RWPE2 (cell line): ENCODE data around the gene RBM47.

Experiments used
- ATAC-seq: fragments of 200-7000 bp; cut with Tn5 transposase; 3 replicates; pipeline ENCODE4 v1.9.1; 2021; ENCODE audit warnings: low read depth
- DNase-seq: peaks from one replicate; pipeline ENCODE4 v3.0.0-alpha.2; 2020; ENCODE audit warnings: low spot score
- H3K27ac ChIP-seq: fragments of 450-650 bp; 2 replicates; pipeline ENCODE4 v1.5.1; 2017; ENCODE audit warnings: mild to moderate bottlenecking; ENCODE audit not compliant: poor library complexity, severe bottlenecking
- H3K27me3 ChIP-seq: fragments of 250-450 bp; sonication (Bioruptor Pico); 2 replicates; pipeline ENCODE4 v1.5.1; 2021; ENCODE audit warnings: mild to moderate bottlenecking, moderate library complexity; ENCODE audit not compliant: insufficient read depth, poor library complexity, severe bottlenecking
- H3K36me3 ChIP-seq: fragments of 250-450 bp; sonication (Bioruptor Pico); 2 replicates; pipeline ENCODE4 v1.5.1; 2020; ENCODE audit warnings: low read depth, mild to moderate bottlenecking, moderate library complexity
- H3K4me1 ChIP-seq: fragments of 250-450 bp; sonication (Bioruptor Pico); 2 replicates; pipeline ENCODE4 v1.5.1; 2021; ENCODE audit warnings: mild to moderate bottlenecking, moderate library complexity; ENCODE audit not compliant: insufficient read depth, poor library complexity, severe bottlenecking
- H3K4me3 ChIP-seq: fragments of 250-450 bp; sonication (Bioruptor Pico); 2 replicates; pipeline ENCODE4 v1.5.1; 2021; ENCODE audit warnings: mild to moderate bottlenecking, moderate library complexity; ENCODE audit not compliant: severe bottlenecking
- H3K9me3 ChIP-seq: fragments of 250-450 bp; sonication (Bioruptor Pico); 2 replicates; pipeline ENCODE4 v1.5.1; 2021; ENCODE audit warnings: mild to moderate bottlenecking, moderate library complexity; ENCODE audit not compliant: severe bottlenecking
- TF ChIP-seq, protein P1 (sequence below): fragments of 450-650 bp; IDR thresholded peaks from one replicate; pipeline ENCODE4 v1.5.1; 2017; ENCODE audit warnings: mild to moderate bottlenecking, moderate library complexity; ENCODE audit not compliant: poor library complexity, severe bottlenecking

Gene RBM47

DNA sequence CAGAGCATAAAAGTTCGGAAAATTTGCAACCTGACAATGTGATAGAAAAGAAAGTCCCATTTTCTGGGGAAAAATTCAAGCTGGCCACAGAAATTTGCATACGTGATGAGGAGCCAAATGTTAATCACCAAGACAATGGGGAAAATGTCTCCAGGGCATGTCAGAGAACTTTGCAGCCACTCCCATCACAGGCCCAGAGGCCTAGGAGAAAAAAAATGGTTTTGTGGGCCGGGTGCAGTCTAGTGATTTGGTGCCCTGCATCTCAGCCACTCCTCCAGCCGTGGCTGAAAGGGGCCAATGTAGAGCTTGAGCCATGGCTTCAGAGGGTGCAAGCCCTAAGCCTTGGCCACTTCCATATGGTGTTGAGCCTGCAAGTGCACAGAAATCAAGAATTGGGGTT lies 223.3 kb downstream of the RBM47 start:
- no peaks in the 10 kb centered on the region for H3K9me3 ChIP-seq
- no peak overlapping the region for H3K4me3 ChIP-seq
- peaks cover 5% of the 10 kb centered on the region for H3K4me1 ChIP-seq
- DNase-seq = no peak
- H3K27ac ChIP-seq = no peak overlapping the region
- no peaks in the 10 kb centered on the region for H3K27me3 ChIP-seq
- H3K36me3 ChIP-seq = no peaks in the 10 kb centered on the region
- no peak for ATAC-seq
- TF ChIP-seq, protein P1, sequence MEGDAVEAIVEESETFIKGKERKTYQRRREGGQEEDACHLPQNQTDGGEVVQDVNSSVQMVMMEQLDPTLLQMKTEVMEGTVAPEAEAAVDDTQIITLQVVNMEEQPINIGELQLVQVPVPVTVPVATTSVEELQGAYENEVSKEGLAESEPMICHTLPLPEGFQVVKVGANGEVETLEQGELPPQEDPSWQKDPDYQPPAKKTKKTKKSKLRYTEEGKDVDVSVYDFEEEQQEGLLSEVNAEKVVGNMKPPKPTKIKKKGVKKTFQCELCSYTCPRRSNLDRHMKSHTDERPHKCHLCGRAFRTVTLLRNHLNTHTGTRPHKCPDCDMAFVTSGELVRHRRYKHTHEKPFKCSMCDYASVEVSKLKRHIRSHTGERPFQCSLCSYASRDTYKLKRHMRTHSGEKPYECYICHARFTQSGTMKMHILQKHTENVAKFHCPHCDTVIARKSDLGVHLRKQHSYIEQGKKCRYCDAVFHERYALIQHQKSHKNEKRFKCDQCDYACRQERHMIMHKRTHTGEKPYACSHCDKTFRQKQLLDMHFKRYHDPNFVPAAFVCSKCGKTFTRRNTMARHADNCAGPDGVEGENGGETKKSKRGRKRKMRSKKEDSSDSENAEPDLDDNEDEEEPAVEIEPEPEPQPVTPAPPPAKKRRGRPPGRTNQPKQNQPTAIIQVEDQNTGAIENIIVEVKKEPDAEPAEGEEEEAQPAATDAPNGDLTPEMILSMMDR = no peak

DNA sequence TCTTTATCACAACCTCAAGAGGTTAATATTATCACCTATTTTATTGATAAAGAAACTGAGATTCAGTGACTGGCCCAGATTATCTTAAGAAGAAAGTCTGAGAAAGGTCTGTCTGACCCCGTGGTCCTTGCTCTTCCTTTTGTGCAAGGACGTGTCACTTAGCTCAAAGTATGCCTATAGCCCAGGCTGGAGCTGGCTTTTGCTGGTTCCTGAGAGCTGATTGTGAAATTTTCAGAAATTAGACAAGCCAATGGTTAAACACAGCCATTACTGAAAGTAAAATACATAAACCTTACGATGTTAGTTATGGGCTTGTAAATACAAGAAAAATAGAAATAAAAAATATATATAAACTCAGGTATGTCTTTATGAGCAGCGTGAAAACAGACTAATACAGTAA lies 224.5 kb downstream of the RBM47 start:
- Histone ChIP-seq H3K27me3 (no peaks in the 10 kb centered on the region), H3K9me3 (no peaks in the 10 kb centered on the region), H3K27ac (no peak overlapping the region), H3K4me3 (no peak overlapping the region), H3K36me3 (no peaks in the 10 kb centered on the region), H3K4me1 (peaks cover 5% of the 10 kb centered on the region)
- DNase-seq (no peak), ATAC-seq (no peak)
- TF ChIP-seq, protein P1 = no peak

DNA sequence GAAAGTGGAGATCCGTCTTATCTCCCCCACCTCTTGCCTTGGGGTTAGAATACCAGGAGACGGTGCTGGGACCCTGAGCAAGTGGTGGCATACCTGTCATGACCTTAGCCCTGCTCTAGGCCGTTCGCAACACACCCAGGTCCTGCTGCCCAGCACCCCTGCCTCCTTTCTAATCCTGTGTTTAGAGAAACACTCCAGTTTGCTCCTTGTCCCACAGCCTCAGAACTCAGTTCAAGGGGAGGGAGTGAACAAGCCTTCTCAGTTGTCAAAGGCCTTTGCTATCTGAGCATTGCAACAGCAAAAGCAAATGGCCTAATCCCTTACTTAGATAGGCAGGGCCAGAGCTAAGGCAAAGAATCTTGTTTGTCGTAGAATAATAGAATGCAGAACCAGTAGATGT lies 226.6 kb downstream of the RBM47 start:
- ATAC-seq (no peak), DNase-seq (no peak)
- TF ChIP-seq, protein P1 = no peak
- Histone ChIP-seq H3K27me3 (no peaks in the 10 kb centered on the region), H3K27ac (peak overlapping the region; percentile 15), H3K4me3 (no peak overlapping the region), H3K9me3 (no peaks in the 10 kb centered on the region), H3K4me1 (peaks cover 5% of the 10 kb centered on the region), H3K36me3 (no peaks in the 10 kb centered on the region)

DNA sequence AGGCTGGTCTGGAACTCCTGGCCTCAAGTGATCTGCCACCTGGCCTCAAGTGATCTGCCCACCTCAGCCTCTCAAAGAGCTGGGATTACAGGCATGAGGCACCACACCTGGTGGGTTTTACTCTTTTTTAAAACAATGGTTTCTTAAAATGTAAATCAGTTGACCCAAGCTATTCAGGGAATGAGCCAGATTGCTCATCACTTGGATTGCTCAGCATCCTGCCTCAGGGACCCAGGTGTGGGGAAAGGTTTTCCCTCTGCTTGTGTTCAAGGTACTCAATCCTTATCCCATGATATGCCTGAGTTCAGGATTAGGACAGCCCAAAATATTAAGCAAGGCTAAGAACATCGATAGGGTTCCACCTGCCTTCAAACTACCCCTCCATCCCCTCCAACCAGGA lies 227.1 kb downstream of the RBM47 start:
- H3K27ac ChIP-seq = peak overlapping the region; percentile 15
- DNase-seq (no peak), ATAC-seq (peak; percentile 76)
- no peaks in the 10 kb centered on the region for H3K27me3 ChIP-seq
- H3K9me3 ChIP-seq = no peaks in the 10 kb centered on the region
- H3K36me3 ChIP-seq = no peaks in the 10 kb centered on the region
- H3K4me1 ChIP-seq = peaks cover 5% of the 10 kb centered on the region
- TF ChIP-seq, protein P1 = no peak
- no peak overlapping the region for H3K4me3 ChIP-seq

DNA sequence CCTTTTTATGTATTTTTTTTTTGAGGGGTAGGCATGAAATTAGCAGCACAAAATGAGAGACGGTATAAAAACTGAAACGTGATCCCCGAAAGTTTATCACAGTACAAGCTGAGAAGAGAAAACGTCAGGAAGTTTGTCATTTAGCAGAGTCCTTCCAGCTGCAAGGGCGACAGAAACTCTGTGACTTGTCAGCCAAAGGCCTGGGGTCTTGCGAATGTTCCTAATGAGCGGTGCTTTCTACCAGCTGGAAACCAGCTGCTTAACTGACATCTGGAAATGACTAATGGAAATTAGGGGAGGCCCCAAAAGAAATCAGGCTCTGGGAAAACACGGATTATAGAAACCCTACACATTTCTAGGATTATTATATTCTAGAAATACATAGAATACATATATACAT lies 228.0 kb downstream of the RBM47 start:
- H3K27me3 ChIP-seq = no peaks in the 10 kb centered on the region
- H3K36me3 ChIP-seq = no peaks in the 10 kb centered on the region
- ATAC-seq = no peak
- TF ChIP-seq, protein P1 = no peak
- H3K9me3 ChIP-seq = no peaks in the 10 kb centered on the region
- no peak overlapping the region for H3K27ac ChIP-seq
- no peak overlapping the region for H3K4me3 ChIP-seq
- no peak for DNase-seq
- peaks cover 5% of the 10 kb centered on the region for H3K4me1 ChIP-seq
